ENCODE results near the gene FUS. TPM values are rescaled to one million over a fixed set of nuclear protein-coding genes. Genes with fewer than 3 reads are reported as not detected.

Gene FUS
- polyA plus RNA-seq, 1 donor (not counting 4 experiments of a cell fraction or from before 2014, with no cell fraction given): 199 TPM

- H3K27ac ChIP-seq (ENCODE audit: control insufficient read depth, insufficient read depth, low read length): no peak overlapping the region
- H3K36me3 ChIP-seq (ENCODE audit: control insufficient read depth in 2 of 2, extremely low read depth in 1 of 2, insufficient read depth in 2 of 2, low read length in 2 of 2): no peaks in the 10 kb centered on the region
- H3K4me1 ChIP-seq (ENCODE audit: control insufficient read depth, extremely low read depth, insufficient read depth, low read length): no peaks in the 10 kb centered on the region
- dilution Hi-C loops (cut with MboI; ENCODE audit: extremely low pct_ligation_motif_present, low sequenced_read_pairs): no loop called here
- DNase-seq (ENCODE audit: low read depth, low spot score) (no peak), FAIRE-seq (no peak)
- no peaks in the 10 kb centered on the region for H4K20me1 ChIP-seq (ENCODE audit: control insufficient read depth, extremely low read depth, insufficient read depth, low read length)
- H3K4me3 ChIP-seq (ENCODE audit: control insufficient read depth in 2 of 3, extremely low read depth in 1 of 3, insufficient read depth in 2 of 3, low read depth in 1 of 3, low read length in 3 of 3): no peak overlapping the region
- no peaks in the 10 kb centered on the region for H3K9me3 ChIP-seq (ENCODE audit: control insufficient read depth, low read depth, low read length)
- no peaks in the 10 kb centered on the region for H3K27me3 ChIP-seq (ENCODE audit: control insufficient read depth, extremely low read depth, insufficient read depth, low read length)
- H2AFZ ChIP-seq (ENCODE audit: control insufficient read depth, low read length): no peak overlapping the region
- H3K4me2 ChIP-seq (ENCODE audit: control insufficient read depth, extremely low read depth, insufficient read depth, low read depth, low read length): no peak overlapping the region
- TF ChIP-seq CTCF (optimal IDR thresholded peaks at IDR 0.05 in 1 of 3, IDR thresholded peaks at IDR 0.05 in 1 of 3, conservative IDR thresholded peaks at IDR 0.05 in 1 of 3; ENCODE audit: extremely low read depth in 1 of 3, insufficient read depth in 2 of 3, low read length in 3 of 3): no peak
- TF ChIP-seq EZH2 (IDR thresholded peaks at IDR 0.05; ENCODE audit: low read length): no peak
- H3K79me2 ChIP-seq (ENCODE audit: control insufficient read depth, insufficient read depth, low read length): no peaks in the 10 kb centered on the region
- no peak overlapping the region for H3K9ac ChIP-seq (ENCODE audit: control insufficient read depth, extremely low read depth, insufficient read depth, low read length)
- no peaks in the 10 kb centered on the region for H3K9me1 ChIP-seq (ENCODE audit: control insufficient read depth, extremely low read depth, insufficient read depth, low read length)
Measured at GRCh38 chr16:31224092-31224955, 44.4 kb downstream of the FUS start.

GRCh38 chr16:31225193-31225592 lies 45.3 kb downstream of the FUS start:
- Histone ChIP-seq H3K27ac (ENCODE audit: control insufficient read depth, insufficient read depth, low read length) (no peak overlapping the region), H3K27me3 (ENCODE audit: control insufficient read depth, extremely low read depth, insufficient read depth, low read length) (no peaks in the 10 kb centered on the region), H3K9me3 (ENCODE audit: control insufficient read depth, low read depth, low read length) (no peaks in the 10 kb centered on the region), H3K4me3 (ENCODE audit: control insufficient read depth in 2 of 3, extremely low read depth in 1 of 3, insufficient read depth in 2 of 3, low read depth in 1 of 3, low read length in 3 of 3) (no peak overlapping the region), H3K36me3 (ENCODE audit: control insufficient read depth in 2 of 2, extremely low read depth in 1 of 2, insufficient read depth in 2 of 2, low read length in 2 of 2) (no peaks in the 10 kb centered on the region), H3K9me1 (ENCODE audit: control insufficient read depth, extremely low read depth, insufficient read depth, low read length) (no peaks in the 10 kb centered on the region), H2AFZ (ENCODE audit: control insufficient read depth, low read length) (no peak overlapping the region), H3K9ac (ENCODE audit: control insufficient read depth, extremely low read depth, insufficient read depth, low read length) (no peak overlapping the region), H3K4me2 (ENCODE audit: control insufficient read depth, extremely low read depth, insufficient read depth, low read depth, low read length) (no peak overlapping the region), H4K20me1 (ENCODE audit: control insufficient read depth, extremely low read depth, insufficient read depth, low read length) (no peaks in the 10 kb centered on the region), H3K79me2 (ENCODE audit: control insufficient read depth, insufficient read depth, low read length) (no peaks in the 10 kb centered on the region), H3K4me1 (ENCODE audit: control insufficient read depth, extremely low read depth, insufficient read depth, low read length) (no peaks in the 10 kb centered on the region)
- TF ChIP-seq CTCF (optimal IDR thresholded peaks at IDR 0.05 in 1 of 3, IDR thresholded peaks at IDR 0.05 in 1 of 3, conservative IDR thresholded peaks at IDR 0.05 in 1 of 3; ENCODE audit: extremely low read depth in 1 of 3, insufficient read depth in 2 of 3, low read length in 3 of 3) (no peak), EZH2 (IDR thresholded peaks at IDR 0.05; ENCODE audit: low read length) (no peak)
- no peak for FAIRE-seq
- no peak for DNase-seq (ENCODE audit: low read depth, low spot score)
- dilution Hi-C loops (cut with MboI; ENCODE audit: extremely low pct_ligation_motif_present, low sequenced_read_pairs): no loop called here
